ENCODE data around the gene SNAPC2. TPM values are rescaled to one million over a fixed set of nuclear protein-coding genes. Genes with fewer than 3 reads are reported as not detected.

Gene SNAPC2
- total RNA-seq, 2 experiments from 2014 or later: 9.9 to 10.9 TPM

GRCh38 chr19:7947939-7948338 is 27.8 kb downstream of the SNAPC2 start:
- Mint-ChIP-seq H3K4me1 (ENCODE audit: low read depth) (peaks cover 15% of the 10 kb centered on the region), H3K36me3 (ENCODE audit: low read depth) (peaks cover 9% of the 10 kb centered on the region)
- CTCF ChIA-PET: no interaction called here

GRCh38 chr19:7953060-7953459 is 32.9 kb downstream of the SNAPC2 start:
- CTCF ChIA-PET: interaction anchor here (1.2 kb wide), 1 partner anchor 9 kb away, joined by 4 read pairs; the partner anchor contains the start of gene TIMM44
- no peak overlapping the region for H3K4me3 Mint-ChIP-seq
- no peaks in the 10 kb centered on the region for H3K9me3 Mint-ChIP-seq
- TF ChIP-seq CTCF (IDR thresholded peaks at IDR 0.05): no peak
- no peaks in the 10 kb centered on the region for H3K27me3 Mint-ChIP-seq
- no peaks in the 10 kb centered on the region for H3K9me3 ChIP-seq (ENCODE audit: control insufficient read depth in 1 of 2, insufficient read depth in 1 of 2, low read length in 2 of 2)
- no peaks in the 10 kb centered on the region for H3K36me3 ChIP-seq (ENCODE audit: insufficient read depth, low read length)
- no peaks in the 10 kb centered on the region for H3K4me1 Mint-ChIP-seq (ENCODE audit: low read depth)
- DNase-seq: no peak
- POLR2A ChIA-PET: interaction anchor here (1.7 kb wide), 1 partner anchor 9 kb away, joined by 8 read pairs; the partner anchor contains the start of gene TIMM44
- no peaks in the 10 kb centered on the region for H3K36me3 Mint-ChIP-seq (ENCODE audit: low read depth)
- H3K27me3 ChIP-seq (ENCODE audit: control insufficient read depth in 1 of 2, insufficient read depth in 2 of 2, low read length in 2 of 2): no peaks in the 10 kb centered on the region
- H3K4me3 ChIP-seq (ENCODE audit: low read length): no peak overlapping the region
- no peak overlapping the region for H3K27ac Mint-ChIP-seq
- no peak for ATAC-seq (ENCODE audit: poor library complexity)
- no peak overlapping the region for H3K27ac ChIP-seq (ENCODE audit: low read depth in 1 of 2, low read length in 2 of 2)
- H3K4me1 ChIP-seq (ENCODE audit: insufficient read depth, low read length): no peaks in the 10 kb centered on the region
- intact Hi-C loops (cut with DNase I, micrococcal nuclease): no loop called here

More at GRCh38 chr19:7947939-7948338, 27.8 kb downstream of the SNAPC2 start:
- no peak for TF ChIP-seq CTCF (IDR thresholded peaks at IDR 0.05)
- POLR2A ChIA-PET: no interaction called here
- H3K27me3 Mint-ChIP-seq: no peaks in the 10 kb centered on the region
- Histone ChIP-seq H3K9me3 (ENCODE audit: control insufficient read depth in 1 of 2, insufficient read depth in 1 of 2, low read length in 2 of 2) (no peaks in the 10 kb centered on the region), H3K4me1 (ENCODE audit: insufficient read depth, low read length) (peaks cover 14% of the 10 kb centered on the region), H3K27ac (ENCODE audit: low read depth in 1 of 2, low read length in 2 of 2) (no peak overlapping the region), H3K36me3 (ENCODE audit: insufficient read depth, low read length) (no peaks in the 10 kb centered on the region), H3K27me3 (ENCODE audit: control insufficient read depth in 1 of 2, insufficient read depth in 2 of 2, low read length in 2 of 2) (no peaks in the 10 kb centered on the region), H3K4me3 (ENCODE audit: low read length) (no peak overlapping the region)
- intact Hi-C loops (cut with DNase I, micrococcal nuclease): loop anchor here (10.0 kb wide), 5 partner anchors 57 to 843 kb away; partner anchors contain the start of genes ELAVL1 (in 1 of the 2) and RAB11B (in 1 of the 2)
- DNase-seq: no peak
- H3K9me3 Mint-ChIP-seq: no peaks in the 10 kb centered on the region
- H3K27ac Mint-ChIP-seq: no peak overlapping the region
- ATAC-seq (ENCODE audit: poor library complexity): no peak
- H3K4me3 Mint-ChIP-seq: no peak overlapping the region

DNA sequence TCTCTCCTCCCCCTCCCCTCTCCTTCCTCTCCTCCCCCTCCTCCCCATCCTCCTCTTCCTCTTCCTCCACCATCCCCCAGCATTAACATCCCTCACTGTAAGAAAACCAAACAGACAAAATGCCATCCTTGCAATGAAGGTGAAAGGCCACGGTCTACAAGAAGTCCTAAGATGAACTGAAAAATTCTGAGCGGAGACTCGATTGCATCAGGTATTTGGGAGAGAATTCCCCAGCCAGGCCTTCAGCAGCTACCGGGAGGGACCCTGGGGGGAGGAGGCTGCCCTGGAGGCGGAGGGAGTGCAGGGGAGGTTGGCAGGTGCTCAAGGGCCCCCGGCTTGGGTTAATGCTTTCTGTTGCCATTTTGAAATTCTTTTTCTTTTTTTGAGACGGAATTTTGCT is 33.4 kb downstream of the SNAPC2 start:
- POLR2A ChIA-PET: no interaction called here
- Mint-ChIP-seq H3K4me1 (ENCODE audit: low read depth) (no peaks in the 10 kb centered on the region), H3K36me3 (ENCODE audit: low read depth) (no peaks in the 10 kb centered on the region), H3K27ac (no peak overlapping the region), H3K4me3 (no peak overlapping the region), H3K9me3 (no peaks in the 10 kb centered on the region), H3K27me3 (no peaks in the 10 kb centered on the region)
- no peak overlapping the region for H3K4me3 ChIP-seq (ENCODE audit: low read length)
- H3K36me3 ChIP-seq (ENCODE audit: insufficient read depth, low read length): no peaks in the 10 kb centered on the region
- no peaks in the 10 kb centered on the region for H3K9me3 ChIP-seq (ENCODE audit: control insufficient read depth in 1 of 2, insufficient read depth in 1 of 2, low read length in 2 of 2)
- TF ChIP-seq CTCF (IDR thresholded peaks at IDR 0.05): no peak
- H3K4me1 ChIP-seq (ENCODE audit: insufficient read depth, low read length): no peaks in the 10 kb centered on the region
- intact Hi-C loops (cut with DNase I, micrococcal nuclease): no loop called here
- DNase-seq (no peak), ATAC-seq (ENCODE audit: poor library complexity) (no peak)
- H3K27me3 ChIP-seq (ENCODE audit: control insufficient read depth in 1 of 2, insufficient read depth in 2 of 2, low read length in 2 of 2): no peaks in the 10 kb centered on the region
- CTCF ChIA-PET: no interaction called here
- no peak overlapping the region for H3K27ac ChIP-seq (ENCODE audit: low read depth in 1 of 2, low read length in 2 of 2)
